Renal pelvis (tissue), 4 donors: ENCODE results near the gene GRM8. TPM values are rescaled to one million over a fixed set of nuclear protein-coding genes. Genes with fewer than 3 reads are reported as not detected.

Source experiments
- DNase-seq: peaks from one replicate; pipeline ENCODE4 v3.0.0-alpha.2; 2013
- polyA plus RNA-seq, 3 donors: library from polyadenylated mRNA; unstranded; fragments of 120-200 nt; gene quantifications; one replicate each; pipeline ENCODE4 v1.2.1, GENCODE V29; 2013; ENCODE audit not compliant: insufficient read length in 3 of 3

The GRM8 gene
- polyA plus RNA-seq, 3 donors = 8.3 to 9.5 (median 9.1) TPM

- no peak for DNase-seq
These were observed 434.1 kb downstream of the GRM8 start for GRCh38 chr7:126818393-126819196.

- no peak for DNase-seq
These were observed 443.6 kb downstream of the GRM8 start for GRCh38 chr7:126809188-126809587.

GRCh38 chr7:126806614-126807013 lies 446.1 kb downstream of the GRM8 start:
- no peak for DNase-seq

GRCh38 chr7:126805351-126805750 lies 447.4 kb downstream of the GRM8 start:
- DNase-seq = no peak

GRCh38 chr7:126804604-126805003 lies 448.1 kb downstream of the GRM8 start:
- DNase-seq = no peak

GRCh38 chr7:126803990-126804389 lies 448.8 kb downstream of the GRM8 start:
- DNase-seq = no peak

- peak; percentile 39 for DNase-seq
These were observed 449.6 kb downstream of the GRM8 start for GRCh38 chr7:126803060-126803665.

GRCh38 chr7:126801733-126802132 lies 451.0 kb downstream of the GRM8 start:
- no peak for DNase-seq

- DNase-seq = no peak
These were observed 453.2 kb downstream of the GRM8 start for GRCh38 chr7:126799541-126799940.

GRCh38 chr7:126792521-126792920 lies 460.2 kb downstream of the GRM8 start:
- DNase-seq = no peak

- DNase-seq = no peak
These were observed 461.4 kb downstream of the GRM8 start for GRCh38 chr7:126791306-126791705.

- no peak for DNase-seq
These were observed 462.0 kb downstream of the GRM8 start for GRCh38 chr7:126790763-126791162.

- no peak for DNase-seq
These were observed 469.1 kb downstream of the GRM8 start for GRCh38 chr7:126783613-126784012.

GRCh38 chr7:126780993-126781392 lies 471.7 kb downstream of the GRM8 start:
- DNase-seq = no peak

- no peak for DNase-seq
These were observed 474.6 kb downstream of the GRM8 start for GRCh38 chr7:126778101-126778500.

GRCh38 chr7:126776498-126776897 lies 476.2 kb downstream of the GRM8 start:
- DNase-seq = no peak

- no peak for DNase-seq
These were observed 478.7 kb downstream of the GRM8 start for GRCh38 chr7:126774077-126774476.

GRCh38 chr7:126768836-126769235 lies 483.9 kb downstream of the GRM8 start:
- no peak for DNase-seq

GRCh38 chr7:126760914-126761577 lies 491.7 kb downstream of the GRM8 start:
- DNase-seq = no peak

- no peak for DNase-seq
These were observed 497.4 kb downstream of the GRM8 start for GRCh38 chr7:126755381-126755780.

- DNase-seq = no peak
These were observed 502.4 kb downstream of the GRM8 start for GRCh38 chr7:126750207-126750911.

- no peak for DNase-seq
These were observed 523.8 kb downstream of the GRM8 start for GRCh38 chr7:126728967-126729366.
